VCaP (cell line): ENCODE data around the gene KDM6A.
"Not testable (repeated sequence)": the region's sequence is repeated elsewhere in the genome, so short reads cannot be mapped to it uniquely, and the experiment has no call there.

ENCODE experiments used
- H3K27ac ChIP-seq: fragments of 450-650 bp; 2 replicates; pipeline ENCODE4 v1.5.1; 2017
- TF ChIP-seq, protein P1 (sequence below): fragments of 450-650 bp; conservative IDR thresholded peaks from 2 replicates; pipeline ENCODE4 v1.5.1; 2017; ENCODE audit warnings: mild to moderate bottlenecking, moderate library complexity

The KDM6A gene

DNA sequence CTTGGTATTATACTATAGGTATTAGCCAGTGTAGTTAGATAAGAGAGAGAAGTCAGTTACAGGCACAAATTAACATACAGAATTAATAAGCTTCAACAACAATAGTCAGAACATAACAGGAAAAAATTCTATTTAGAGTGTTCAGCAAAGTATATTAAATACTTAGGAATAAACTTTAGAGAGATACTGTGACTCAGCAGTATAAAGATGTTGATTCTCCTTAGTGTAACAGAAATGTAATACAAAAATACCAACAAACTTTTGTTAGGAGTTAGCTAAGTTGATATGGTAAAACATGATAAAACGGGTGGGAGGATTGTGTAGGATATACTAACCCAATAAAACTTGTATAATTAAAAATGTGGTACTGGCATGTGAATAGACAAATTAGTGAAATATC is 173.4 kb downstream of the KDM6A start:
- TF ChIP-seq, protein P1, sequence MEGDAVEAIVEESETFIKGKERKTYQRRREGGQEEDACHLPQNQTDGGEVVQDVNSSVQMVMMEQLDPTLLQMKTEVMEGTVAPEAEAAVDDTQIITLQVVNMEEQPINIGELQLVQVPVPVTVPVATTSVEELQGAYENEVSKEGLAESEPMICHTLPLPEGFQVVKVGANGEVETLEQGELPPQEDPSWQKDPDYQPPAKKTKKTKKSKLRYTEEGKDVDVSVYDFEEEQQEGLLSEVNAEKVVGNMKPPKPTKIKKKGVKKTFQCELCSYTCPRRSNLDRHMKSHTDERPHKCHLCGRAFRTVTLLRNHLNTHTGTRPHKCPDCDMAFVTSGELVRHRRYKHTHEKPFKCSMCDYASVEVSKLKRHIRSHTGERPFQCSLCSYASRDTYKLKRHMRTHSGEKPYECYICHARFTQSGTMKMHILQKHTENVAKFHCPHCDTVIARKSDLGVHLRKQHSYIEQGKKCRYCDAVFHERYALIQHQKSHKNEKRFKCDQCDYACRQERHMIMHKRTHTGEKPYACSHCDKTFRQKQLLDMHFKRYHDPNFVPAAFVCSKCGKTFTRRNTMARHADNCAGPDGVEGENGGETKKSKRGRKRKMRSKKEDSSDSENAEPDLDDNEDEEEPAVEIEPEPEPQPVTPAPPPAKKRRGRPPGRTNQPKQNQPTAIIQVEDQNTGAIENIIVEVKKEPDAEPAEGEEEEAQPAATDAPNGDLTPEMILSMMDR, result no peak
- no peak overlapping the region for H3K27ac ChIP-seq

DNA sequence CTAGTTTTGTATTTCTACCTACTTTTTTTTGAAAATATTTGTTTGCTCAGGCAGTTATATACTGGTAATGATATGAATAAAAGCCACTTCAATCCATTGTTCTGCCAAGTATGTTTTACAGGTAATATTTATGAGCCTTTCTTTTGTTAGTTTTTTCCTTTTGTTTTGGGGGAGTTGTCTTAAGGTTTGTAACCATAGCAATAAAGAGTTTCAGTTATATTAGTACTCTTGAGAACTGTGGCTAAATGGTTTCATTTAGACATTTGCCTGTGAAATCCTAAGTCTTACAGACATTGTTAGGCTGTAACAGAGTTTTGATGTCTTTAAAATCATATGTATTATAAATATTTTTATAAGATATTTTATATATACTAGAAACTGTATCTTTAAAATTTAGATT is 177.6 kb downstream of the KDM6A start:
- TF ChIP-seq, protein P1, result no peak
- peak overlapping the region; percentile 39; the same call in 1 of the 2 replicates for H3K27ac ChIP-seq

DNA sequence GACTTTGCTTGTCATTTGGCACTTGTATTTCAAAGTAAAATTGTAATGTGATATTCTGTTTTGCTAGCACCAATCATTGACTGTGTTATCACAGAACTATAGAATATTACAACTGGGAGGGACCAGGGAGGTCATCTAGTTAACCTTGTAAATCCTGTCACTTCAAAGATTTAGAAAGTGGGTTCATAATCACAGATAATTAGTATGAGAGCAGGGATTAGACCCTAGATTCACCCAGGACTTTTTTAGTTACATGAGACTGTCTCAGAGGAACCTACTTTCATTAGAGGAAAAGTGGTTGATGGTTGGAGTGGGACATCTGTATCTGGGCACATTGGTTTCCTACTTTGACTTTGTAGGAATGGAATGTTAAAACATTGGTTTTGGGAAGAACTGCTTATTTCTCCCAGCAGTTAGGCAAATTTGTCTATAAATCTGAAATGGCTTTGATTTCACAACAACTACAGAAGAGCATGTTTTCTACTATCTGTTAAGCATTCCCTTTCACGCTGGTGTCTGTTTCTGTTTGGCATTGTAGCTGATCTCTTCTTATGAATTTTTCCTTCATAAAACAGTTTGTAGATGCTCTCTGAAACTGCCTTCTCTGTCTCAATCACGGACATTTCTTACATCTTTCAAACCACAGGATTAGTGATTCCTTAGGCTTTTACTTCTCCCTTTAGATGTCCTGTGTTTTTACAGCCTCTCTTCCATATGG is 183.6 kb downstream of the KDM6A start:
- TF ChIP-seq, protein P1, result no peak
- 0 out of 2 replicates have a peak overlapping the region, but pooled peaks have one; percentile 10 for H3K27ac ChIP-seq

DNA sequence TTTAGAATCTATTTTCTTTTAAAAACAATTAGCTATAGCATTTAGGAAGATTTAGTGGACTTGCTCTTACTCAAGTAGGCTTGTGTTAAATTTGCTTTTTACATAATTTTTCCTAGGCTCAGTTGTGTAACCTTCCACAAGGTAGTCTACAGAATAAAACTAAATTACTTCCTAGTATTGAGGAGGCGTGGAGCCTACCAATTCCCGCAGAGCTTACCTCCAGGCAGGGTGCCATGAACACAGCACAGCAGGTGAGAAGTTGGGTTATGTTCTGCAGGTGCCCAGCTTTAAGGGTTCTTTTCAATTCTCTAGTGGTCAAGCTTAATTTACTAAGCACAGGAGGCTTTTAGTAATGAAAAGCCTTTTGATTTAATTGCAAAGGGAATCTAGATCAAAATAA is 186.9 kb downstream of the KDM6A start:
- peak overlapping the region; percentile 23; the same call in 1 of the 2 replicates for H3K27ac ChIP-seq

DNA sequence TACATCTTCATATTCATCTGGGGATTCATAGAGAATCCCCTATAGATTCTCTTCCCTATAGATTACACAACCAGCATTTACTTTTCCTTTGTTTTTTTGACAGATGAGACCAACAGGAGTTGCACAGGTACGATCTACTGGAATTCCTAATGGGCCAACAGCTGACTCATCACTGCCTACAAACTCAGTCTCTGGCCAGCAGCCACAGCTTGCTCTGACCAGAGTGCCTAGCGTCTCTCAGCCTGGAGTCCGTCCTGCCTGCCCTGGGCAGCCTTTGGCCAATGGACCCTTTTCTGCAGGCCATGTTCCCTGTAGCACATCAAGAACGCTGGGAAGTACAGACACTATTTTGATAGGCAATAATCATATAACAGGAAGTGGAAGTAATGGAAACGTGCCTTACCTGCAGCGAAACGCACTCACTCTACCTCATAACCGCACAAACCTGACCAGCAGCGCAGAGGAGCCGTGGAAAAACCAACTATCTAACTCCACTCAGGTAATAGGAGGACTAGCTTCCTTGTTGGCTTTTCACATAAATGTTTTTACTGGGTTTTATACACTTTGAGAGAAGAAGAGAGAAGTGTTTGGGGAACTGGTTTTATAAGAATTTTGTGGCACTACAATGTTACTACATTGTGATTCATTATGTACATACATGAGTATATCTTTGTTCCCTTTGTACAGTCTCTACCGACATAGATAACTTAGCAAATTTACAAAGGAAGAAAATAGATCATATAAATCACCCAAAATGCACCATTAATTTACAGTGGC is 190.5 kb downstream of the KDM6A start:
- H3K27ac ChIP-seq, result peak overlapping the region; percentile 80
- TF ChIP-seq, protein P1, result no peak

DNA sequence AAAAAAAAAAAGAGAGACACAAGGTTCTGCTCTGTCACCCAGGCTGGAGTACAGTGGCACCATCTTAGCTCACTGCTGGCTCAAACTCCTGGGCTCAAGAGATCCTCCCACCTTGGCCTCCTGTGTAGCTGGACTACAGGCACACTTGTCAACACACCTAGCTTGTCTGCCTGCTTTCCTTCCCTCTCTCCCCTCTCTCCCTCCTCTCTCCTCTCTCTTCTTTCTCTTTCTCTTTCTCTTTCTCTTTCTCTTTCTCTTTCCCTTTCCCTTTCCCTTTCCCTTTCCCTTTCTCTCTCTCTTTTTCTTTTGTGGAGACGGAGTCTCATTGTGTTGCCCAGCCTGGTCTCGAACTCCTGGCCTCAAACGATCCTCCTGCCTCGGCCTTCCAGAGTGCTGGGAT is 195.6 kb downstream of the KDM6A start:
- TF ChIP-seq, protein P1, result no peak
- H3K27ac ChIP-seq, result no peak overlapping the region

DNA sequence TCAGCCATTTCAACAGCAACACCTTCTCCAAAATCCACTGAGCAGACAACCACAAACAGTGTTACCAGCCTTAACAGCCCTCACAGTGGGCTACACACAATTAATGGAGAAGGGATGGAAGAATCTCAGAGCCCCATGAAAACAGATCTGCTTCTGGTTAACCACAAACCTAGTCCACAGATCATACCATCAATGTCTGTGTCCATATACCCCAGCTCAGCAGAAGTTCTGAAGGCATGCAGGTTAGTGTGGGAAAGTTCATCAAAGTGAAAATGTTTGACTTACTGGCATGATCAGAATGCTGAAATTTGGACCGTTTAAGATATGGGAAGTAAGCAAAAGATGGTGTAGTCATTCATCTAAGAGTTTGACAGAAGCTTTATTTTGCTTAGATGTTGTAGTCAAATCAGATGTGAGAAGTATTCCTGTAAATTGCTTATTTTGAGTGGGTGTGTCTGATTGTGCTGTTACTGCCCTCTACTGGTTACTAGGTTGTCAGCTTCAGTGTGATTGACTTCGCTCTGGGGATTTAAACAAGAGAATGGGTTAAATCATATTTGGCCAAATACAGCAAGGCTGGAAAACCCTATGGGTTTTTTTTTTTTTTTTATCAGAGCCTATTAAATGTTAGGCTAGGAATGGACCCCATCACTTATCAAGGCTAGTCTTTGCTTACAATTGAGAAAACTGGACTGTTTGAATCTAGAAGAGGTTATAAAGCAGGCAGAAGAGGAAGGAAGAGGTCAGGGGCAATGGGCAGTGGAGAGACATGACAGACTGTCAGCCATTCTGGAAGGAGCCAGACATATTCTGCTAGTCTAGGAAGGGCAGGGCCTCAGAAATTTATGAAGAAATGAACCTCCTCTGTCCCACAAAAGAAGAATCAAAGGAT is 197.4 kb downstream of the KDM6A start:
- no peak overlapping the region for H3K27ac ChIP-seq
- TF ChIP-seq, protein P1, result peak; percentile 81

DNA sequence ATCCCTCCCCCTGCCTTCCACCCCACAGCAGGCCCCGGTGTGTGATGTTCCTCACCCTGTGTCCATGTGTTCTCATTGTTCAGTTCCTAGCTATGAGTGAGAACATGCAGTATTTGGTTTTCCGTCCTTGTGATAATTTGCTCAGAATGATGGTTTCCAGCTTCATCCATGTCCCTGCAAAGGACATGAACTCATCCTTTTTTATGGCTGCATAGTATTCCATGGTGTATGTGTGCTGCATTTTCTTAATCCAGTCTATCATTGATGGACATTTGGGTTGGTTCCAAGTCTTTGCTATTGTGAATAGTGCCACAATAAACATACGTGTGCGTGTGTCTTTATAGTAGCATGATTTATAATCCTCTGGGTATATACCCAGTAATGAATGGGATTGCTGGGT is 200.0 kb downstream of the KDM6A start:
- H3K27ac ChIP-seq, result not testable (repeated sequence)
